HepG2 (cell line): ENCODE results near the gene CALM1. TPM values are rescaled to one million over a fixed set of nuclear protein-coding genes. Genes with fewer than 3 reads are reported as not detected.

Source experiments
- CHCHD3 ChIP-seq: sonication (generic); formaldehyde crosslinking; IDR thresholded peaks from 2 replicates; pipeline ENCODE4 v1.8.0; 2022; ENCODE audit warnings: mild to moderate bottlenecking, missing genetic modification reagents, moderate library complexity
- DMTF1 ChIP-seq: sonication (generic); formaldehyde crosslinking; IDR thresholded peaks from 2 replicates; pipeline ENCODE4 v1.4.0; 2020; ENCODE audit warnings: mild to moderate bottlenecking, missing genetic modification reagents
- KLF16 ChIP-seq, 2 experiments: sonication (generic) in 1 of 2; formaldehyde crosslinking in 1 of 2; IDR thresholded peaks; 2 replicates each; pipeline versions ENCODE4 v1.6.1 to v1.8.0; 2016 to 2023; ENCODE audit warnings: missing genetic modification reagents in 2 of 2, missing compliant biosample characterization in 1 of 2
- MAFG ChIP-seq: sonication (generic); formaldehyde crosslinking; IDR thresholded peaks from 2 replicates; pipeline ENCODE4 v1.5.1; 2020; ENCODE audit warnings: mild to moderate bottlenecking, missing genetic modification reagents
- MTF2 ChIP-seq: sonication (generic); formaldehyde crosslinking; IDR thresholded peaks from 2 replicates; pipeline ENCODE4 v1.5.0; 2020; ENCODE audit warnings: missing genetic modification reagents, borderline replicate concordance
- MYNN ChIP-seq: sonication (generic); formaldehyde crosslinking; IDR thresholded peaks from 2 replicates; pipeline ENCODE4 v1.4.0; 2020; ENCODE audit warnings: mild to moderate bottlenecking, low read depth, missing genetic modification reagents
- NFRKB ChIP-seq: fragments of 450-650 bp; IDR thresholded peaks from 2 replicates; pipeline ENCODE4 v1.6.1; 2017
- SCMH1 ChIP-seq: sonication (generic); formaldehyde crosslinking; IDR thresholded peaks from 2 replicates; pipeline ENCODE4 v1.9.0; 2021; ENCODE audit warnings: missing genetic modification reagents, mild to moderate bottlenecking, borderline replicate concordance
- TAF1 ChIP-seq: sonication (generic); formaldehyde crosslinking; IDR thresholded peaks from 2 replicates; pipeline ENCODE4 v1.4.0; 2020; ENCODE audit warnings: missing genetic modification reagents
- ZMAT5 ChIP-seq: sonication (generic); formaldehyde crosslinking; IDR thresholded peaks from 2 replicates; pipeline ENCODE4 v1.5.0; 2020; ENCODE audit warnings: mild to moderate bottlenecking, low read depth, missing genetic modification reagents, borderline replicate concordance
- ZNF18 ChIP-seq: sonication (generic); formaldehyde crosslinking; IDR thresholded peaks from 2 replicates; pipeline ENCODE4 v1.8.0; 2022; ENCODE audit warnings: mild to moderate bottlenecking, missing genetic modification reagents; ENCODE audit not compliant: insufficient replicate concordance
- ZNF230 ChIP-seq: sonication (generic); formaldehyde crosslinking; IDR thresholded peaks from 2 replicates; pipeline ENCODE4 v1.4.0; 2020; ENCODE audit warnings: mild to moderate bottlenecking, missing genetic modification reagents
- ZNF362 ChIP-seq: sonication (generic); formaldehyde crosslinking; IDR thresholded peaks from 2 replicates; pipeline ENCODE4 v1.4.0; 2020; ENCODE audit warnings: missing genetic modification reagents, mild to moderate bottlenecking, borderline replicate concordance
- ZNF460 ChIP-seq: sonication (generic); formaldehyde crosslinking; IDR thresholded peaks from 2 replicates; pipeline ENCODE4 v1.5.1; 2020; ENCODE audit warnings: missing genetic modification reagents, mild to moderate bottlenecking, borderline replicate concordance
- ZNF629 ChIP-seq: sonication (generic); formaldehyde crosslinking; conservative IDR thresholded peaks from 2 replicates; pipeline ENCODE4 v1.5.0; 2020; ENCODE audit warnings: missing genetic modification reagents
- ZNF710 ChIP-seq: sonication (generic); formaldehyde crosslinking; IDR thresholded peaks from 2 replicates; pipeline ENCODE4 v1.5.0; 2020; ENCODE audit warnings: mild to moderate bottlenecking, missing genetic modification reagents, borderline replicate concordance
- ZNF770 ChIP-seq: sonication (generic); formaldehyde crosslinking; IDR thresholded peaks from 2 replicates; pipeline ENCODE4 v1.5.0; 2020; ENCODE audit warnings: mild to moderate bottlenecking, missing genetic modification reagents
- ZNF891 ChIP-seq: sonication (generic); formaldehyde crosslinking; IDR thresholded peaks from 2 replicates; pipeline ENCODE4 v1.5.0; 2020; ENCODE audit warnings: mild to moderate bottlenecking, missing genetic modification reagents
- polyA plus RNA-seq, 8 experiments: library from polyadenylated mRNA; depleted of rRNA in 3 of 8; stranded (reverse) in 7 of 8; unstranded in 1 of 8; fragments of >200 nt; fragmentation: Illumina TruSeq in 4 of 8; extraction: Trizol in 4 of 8; gene quantifications; 2 replicates each; pipeline versions ENCODE4 v1.2.1 to v1.2.3, GENCODE V29; 2011 to 2016; ENCODE audit warnings: low read depth in 4 of 8, missing spikeins in 1 of 8, mixed read lengths in 1 of 8; ENCODE audit not compliant: insufficient read depth in 1 of 8
- total RNA-seq, 5 experiments: library from RNA; depleted of rRNA; stranded (reverse); fragments of >200 nt; fragmentation: Illumina TruSeq; extraction: Trizol; gene quantifications; 2 replicates each; pipeline ENCODE4 v1.2.3, GENCODE V29; 2016; ENCODE audit warnings: low read depth in 1 of 5

Gene CALM1
- total and polyA plus RNA-seq, 2 of the 13 experiments (the other 11 are each of a cell fraction or from before 2014, with no cell fraction given) = 110 to 238 TPM

- TF ChIP-seq DMTF1 (CRISPR knock-in tag) (0 out of 2 replicates have a peak, but pooled peaks have one; percentile 79), MAFG (CRISPR knock-in tag) (no peak), ZNF230 (CRISPR knock-in tag) (peak; percentile 81; the same call in 1 of the 2 replicates), TAF1 (CRISPR knock-in tag) (peak; percentile 97), ZNF18 (CRISPR knock-in tag) (peak; percentile 74), ZNF770 (CRISPR knock-in tag) (peak; percentile 41; the same call in 1 of the 2 replicates), ZNF362 (no peak; the same call in 1 of the 2 replicates), ZNF629 (CRISPR knock-in tag) (no peak; the same call in 1 of the 2 replicates), ZMAT5 (no peak), NFRKB (peak; percentile 98), ZNF891 (no peak), SCMH1 (CRISPR knock-in tag) (no peak), CHCHD3 (CRISPR knock-in tag) (no peak), MYNN (CRISPR knock-in tag) (peak; percentile 59; the same call in 1 of the 2 replicates), MTF2 (CRISPR knock-in tag) (peak; percentile 52; the same call in 1 of the 2 replicates), ZNF460 (CRISPR knock-in tag) (no peak), ZNF710 (CRISPR knock-in tag) (0 out of 2 replicates have a peak, but pooled peaks have one; percentile 32), KLF16 (CRISPR knock-in tag; IDR thresholded peaks at IDR 0.05) (peak in 1 of 2 experiments; percentile 89; a peak in 1 of 4 replicates)
These were observed 13.6 kb upstream of the CALM1 start (continued) for GRCh38 chr14:90383126-90383730.
